ENCODE measurements around the gene MIXL1. TPM values are rescaled to one million over a fixed set of nuclear protein-coding genes. Genes with fewer than 3 reads are reported as not detected.

Gene MIXL1
- total RNA-seq: not detected in 2 replicates

DNA sequence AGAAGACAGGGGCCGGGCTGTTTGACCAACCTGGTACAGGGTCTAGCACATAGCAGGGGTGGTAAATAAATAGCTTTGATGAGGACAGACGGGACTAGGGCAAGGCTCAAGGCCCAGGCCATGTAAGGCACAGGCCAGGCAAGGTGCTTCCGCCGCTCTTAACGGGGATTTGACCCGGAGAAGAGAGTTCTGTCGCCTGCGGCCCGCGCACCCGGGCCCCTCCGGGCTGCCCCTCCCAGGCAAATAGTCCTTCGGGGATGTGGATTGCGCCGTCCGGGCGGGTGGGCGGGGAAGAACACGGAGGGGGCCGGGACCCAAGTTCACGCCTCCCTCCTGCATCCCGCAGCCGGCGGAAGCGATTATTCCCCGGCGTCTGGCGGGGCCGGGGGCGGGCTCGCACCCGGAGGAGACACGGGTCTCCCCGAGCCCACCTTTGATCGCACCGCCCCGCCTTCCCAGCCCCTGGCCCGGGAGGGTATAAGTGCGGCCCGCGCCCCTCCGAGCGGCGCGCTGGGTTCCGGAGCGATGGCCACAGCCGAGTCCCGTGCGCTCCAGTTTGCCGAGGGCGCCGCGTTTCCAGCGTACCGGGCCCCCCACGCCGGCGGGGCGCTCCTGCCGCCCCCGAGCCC, at the start of gene MIXL1:
TSS of gene MIXL1 (plus strand) at position 508 of the 629 bp plus-strand sequence. CDS start at position 526, 18 bp downstream.

DNA sequence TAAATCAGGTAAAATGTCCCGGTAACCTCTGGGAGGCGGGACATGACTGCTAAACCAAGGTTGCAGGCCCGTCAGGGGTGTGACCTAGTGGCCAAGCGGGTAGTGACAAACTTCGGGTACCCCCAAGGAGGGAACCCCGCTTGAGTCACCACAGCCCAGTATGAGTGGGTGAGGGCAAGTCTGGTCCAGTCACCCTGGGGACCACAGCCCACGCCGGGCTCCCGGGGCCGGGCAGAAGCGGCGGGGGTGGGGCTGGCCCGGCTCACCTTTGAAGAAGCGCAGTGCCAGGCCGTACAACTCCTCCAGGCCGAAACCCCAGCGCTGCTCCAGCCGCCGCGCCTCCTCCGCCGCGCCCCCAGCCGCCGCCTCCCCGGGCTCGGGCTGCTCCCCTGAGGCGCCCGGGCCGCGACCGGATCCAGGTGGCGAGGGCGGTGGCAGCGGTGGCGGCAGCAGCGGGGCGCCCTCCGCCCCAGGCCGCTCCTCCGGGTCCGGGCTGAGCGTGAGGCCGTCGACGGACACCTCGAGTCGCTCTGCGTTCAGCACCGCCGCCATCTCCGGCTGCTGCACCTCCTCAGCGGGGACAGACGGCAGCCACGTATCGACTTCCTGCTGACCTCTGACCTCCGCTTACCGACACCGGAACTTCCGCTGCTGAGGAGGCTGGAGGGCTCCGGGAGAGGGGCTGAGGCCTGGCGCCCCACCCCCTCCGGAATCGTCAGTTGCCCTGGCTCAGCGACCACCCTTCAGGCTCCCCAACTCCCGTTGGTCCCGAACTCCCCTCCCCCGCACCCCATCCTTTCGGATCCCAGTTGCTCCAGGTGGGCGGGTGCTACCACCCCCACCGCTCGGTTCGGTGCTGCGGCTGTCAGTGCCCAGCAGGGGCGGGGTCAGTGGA, 37.1 kb upstream of the MIXL1 start, which contains the start of gene ACBD3:
TSS of gene ACBD3 (minus strand) at position 618 of the 895 bp plus-strand sequence. CDS start at position 552, 66 bp downstream.

Other genes with a start within 250 kb of the MIXL1 start
- 23.0 and 24.2 TPM in 2 replicates for gene SDE2, start 224.3 kb upstream of the MIXL1 start, total RNA-seq
- 96.0 and 99.4 TPM in 2 replicates for gene H3-3A, start 160.9 kb upstream of the MIXL1 start, total RNA-seq
- gene ACBD3, start 36.9 kb upstream of the MIXL1 start, total RNA-seq: 68.6 and 82.0 TPM in 2 replicates
- gene LIN9, start 85.5 kb downstream of the MIXL1 start, total RNA-seq: 1.3 and 1.7 TPM in 2 replicates
- 58.5 and 72.7 TPM in 2 replicates for gene PARP1, start 184.4 kb downstream of the MIXL1 start, total RNA-seq